ENCODE results near the gene CSPG5.

- TF ChIP-seq POLR2A (IDR thresholded peaks at IDR 0.05; ENCODE audit: low read length) (no peak), CTCF (IDR thresholded peaks at IDR 0.05) (no peak), JUN (IDR thresholded peaks at IDR 0.05) (no peak)
Measured at GRCh38 chr3:47556351-47556750, 22.3 kb downstream of the CSPG5 start.

All from A549 (cell line).